GM23338 (cell line): ENCODE results near the gene POU3F2. TPM values are rescaled to one million over a fixed set of nuclear protein-coding genes. Genes with fewer than 3 reads are reported as not detected.

Experiments used
- ATAC-seq: fragments of 200-7000 bp; cut with Tn5 transposase; 3 replicates; pipeline ENCODE4 v1.9.1; 2020
- DNase-seq: peaks from one replicate; pipeline ENCODE4 v3.0.0-alpha.2; 2015; ENCODE audit warnings: low spot score
- H2AFZ ChIP-seq: fragments of 200-600 bp; sonication (generic); 2 replicates; pipeline ENCODE4 v1.8.0; 2016; ENCODE audit warnings: antibody characterized with exemption, mild to moderate bottlenecking, moderate library complexity
- H3F3A ChIP-seq: fragments of 200-600 bp; sonication (generic); replicated peaks from 2 replicates; pipeline ENCODE4 v1.8.0; 2017; ENCODE audit warnings: antibody characterized with exemption, mixed run types, low read depth
- H3K27ac ChIP-seq: fragments of 200-600 bp; sonication (generic); 2 replicates; pipeline ENCODE4 v1.6.1; 2016; ENCODE audit warnings: low read depth
- H3K27me3 ChIP-seq: fragments of 200-600 bp; sonication (generic); 2 replicates; pipeline ENCODE4 v1.8.0; 2016; ENCODE audit warnings: mild to moderate bottlenecking, mixed run types, moderate library complexity; ENCODE audit not compliant: insufficient read depth
- H3K36me3 ChIP-seq: fragments of 200-600 bp; sonication (generic); 2 replicates; pipeline ENCODE4 v1.8.0; 2016; ENCODE audit warnings: mild to moderate bottlenecking; ENCODE audit not compliant: insufficient read depth
- H3K4me1 ChIP-seq: fragments of 200-600 bp; sonication (generic); 2 replicates; pipeline ENCODE4 v1.8.0; 2016; ENCODE audit warnings: mild to moderate bottlenecking, moderate library complexity; ENCODE audit not compliant: insufficient read depth
- H3K4me2 ChIP-seq: fragments of 200-600 bp; sonication (generic); 2 replicates; pipeline ENCODE4 v1.7.1; 2017; ENCODE audit warnings: mixed run types
- H3K4me3 ChIP-seq: fragments of 200-600 bp; sonication (generic); 2 replicates; pipeline ENCODE4 v1.6.1; 2016; ENCODE audit warnings: mixed run types
- H3K79me2 ChIP-seq: fragments of 200-600 bp; sonication (generic); replicated peaks from 2 replicates; pipeline ENCODE4 v1.8.0; 2017; ENCODE audit warnings: mild to moderate bottlenecking; ENCODE audit not compliant: insufficient read depth
- H3K9me2 ChIP-seq: fragments of 200-600 bp; sonication (generic); 2 replicates; pipeline ENCODE4 v1.8.0; 2017; ENCODE audit not compliant: insufficient read depth
- H4K20me1 ChIP-seq: fragments of 200-600 bp; sonication (generic); replicated peaks from 2 replicates; pipeline ENCODE4 v1.8.0; 2017; ENCODE audit warnings: mild to moderate bottlenecking; ENCODE audit not compliant: insufficient read depth
- H3K27ac Mint-ChIP-seq: 2 replicates; pipeline ENCODE4 v1.8.0; 2020; ENCODE audit warnings: inconsistent platforms, mild to moderate bottlenecking, moderate library complexity, mixed read lengths
- H3K27me3 Mint-ChIP-seq: 3 replicates; pipeline ENCODE4 v1.8.0; 2022; ENCODE audit warnings: low read depth, mild to moderate bottlenecking, moderate library complexity, mixed read lengths, inconsistent platforms; ENCODE audit not compliant: insufficient read depth, poor library complexity
- H3K36me3 Mint-ChIP-seq: 3 replicates; pipeline ENCODE4 v1.8.0; 2021; ENCODE audit warnings: low read depth, mild to moderate bottlenecking, inconsistent platforms, moderate library complexity, mixed read lengths
- H3K4me1 Mint-ChIP-seq: 3 replicates; pipeline ENCODE4 v1.8.0; 2020; ENCODE audit warnings: mild to moderate bottlenecking, inconsistent platforms, mixed read lengths
- H3K4me3 Mint-ChIP-seq: 3 replicates; pipeline ENCODE4 v1.8.0; 2021; ENCODE audit warnings: moderate library complexity, mild to moderate bottlenecking, inconsistent platforms, mixed read lengths
- H3K9me3 Mint-ChIP-seq: 3 replicates; pipeline ENCODE4 v1.8.0; 2020; ENCODE audit warnings: moderate library complexity, mild to moderate bottlenecking, inconsistent platforms, mixed read lengths
- CTCF ChIP-seq, 2 experiments: fragments of 200-600 bp in 1 of 2; sonication (generic) in 1 of 2; conservative IDR thresholded peaks; 2 replicates each; pipeline versions ENCODE4 v1.5.1 to v1.6.1; 2016 to 2017; ENCODE audit warnings: antibody characterized with exemption in 2 of 2, low read depth in 2 of 2, mild to moderate bottlenecking in 2 of 2, moderate library complexity in 1 of 2
- EZH2 ChIP-seq: fragments of 200-600 bp; sonication (generic); IDR thresholded peaks from one replicate; pipeline ENCODE4 v1.8.0; 2017; ENCODE audit warnings: antibody characterized with exemption, mild to moderate bottlenecking, low read depth; ENCODE audit not compliant: unreplicated experiment
- EZH2phosphoT487 ChIP-seq: fragments of 200-600 bp; sonication (generic); IDR thresholded peaks from one replicate; pipeline ENCODE4 v1.8.1; 2018; ENCODE audit warnings: antibody characterized with exemption; ENCODE audit not compliant: unreplicated experiment
- POLR2AphosphoS5 ChIP-seq: IDR thresholded peaks from 2 replicates; pipeline ENCODE4 v1.6.1; 2016; ENCODE audit warnings: antibody characterized with exemption, low read depth
- STAT1 ChIP-seq: IDR thresholded peaks from one replicate; pipeline ENCODE4 v1.6.1; 2016; ENCODE audit warnings: antibody characterized with exemption; ENCODE audit not compliant: unreplicated experiment
- ZNF331 ChIP-seq: fragments of 250-450 bp; sonication (Bioruptor Pico); IDR thresholded peaks from 2 replicates; pipeline ENCODE4 v1.5.0; 2020; ENCODE audit warnings: low read depth, mild to moderate bottlenecking, moderate library complexity
- polyA plus RNA-seq: library from polyadenylated mRNA; unstranded; fragments of >200 nt; fragmentation: Nextera tagmentation; extraction: Ambion mirVana; gene quantifications from 2 replicates; pipeline ENCODE4 v1.2.1, GENCODE V29; 2016
- total RNA-seq: library from RNA; depleted of rRNA; stranded (reverse); fragments of >200 nt; shearing (Covaris generic); gene quantifications from 2 replicates; pipeline ENCODE4 v1.2.3, GENCODE V29; 2014

Gene POU3F2
- total and polyA plus RNA-seq, 2 experiments from 2014 or later: 0.26 to 0.76 TPM

GRCh38 chr6:98840385-98840784, 6.0 kb downstream of the POU3F2 start:
- H3K36me3 Mint-ChIP-seq: no peaks in the 10 kb centered on the region
- no peak overlapping the region for H3K27ac Mint-ChIP-seq
- Histone ChIP-seq H3K4me3 (no peak overlapping the region), H3F3A (peaks cover 13% of the 10 kb centered on the region; the same call in 1 of the 2 replicates), H3K27me3 (peaks cover 100% of the 10 kb centered on the region), H3K27ac (no peak overlapping the region), H3K36me3 (no peaks in the 10 kb centered on the region), H2AFZ (no peak overlapping the region), H3K79me2 (no peaks in the 10 kb centered on the region), H3K4me1 (peaks cover 77% of the 10 kb centered on the region), H3K4me2 (peak overlapping the region; percentile 17; the same call in 1 of the 2 replicates), H3K9me2 (no peaks in the 10 kb centered on the region), H4K20me1 (no peaks in the 10 kb centered on the region)
- peaks cover 94% of the 10 kb centered on the region for H3K27me3 Mint-ChIP-seq
- TF ChIP-seq ZNF331 (CRISPR knock-in tag): no peak
- TF ChIP-seq EZH2: peak; percentile 51
- H3K4me3 Mint-ChIP-seq: no peak overlapping the region
- no peak for ATAC-seq
- H3K9me3 Mint-ChIP-seq: no peaks in the 10 kb centered on the region; the same call in 1 of the 3 replicates
- no peak for DNase-seq
- peaks cover 54% of the 10 kb centered on the region for H3K4me1 Mint-ChIP-seq

GRCh38 chr6:98840996-98841513, 6.7 kb downstream of the POU3F2 start:
- Mint-ChIP-seq H3K27ac (no peak overlapping the region), H3K9me3 (no peaks in the 10 kb centered on the region; the same call in 2 of the 3 replicates), H3K4me3 (no peak overlapping the region), H3K36me3 (no peaks in the 10 kb centered on the region), H3K4me1 (peaks cover 51% of the 10 kb centered on the region), H3K27me3 (peaks cover 95% of the 10 kb centered on the region)
- no peak for ATAC-seq
- Histone ChIP-seq H2AFZ (no peak overlapping the region), H3K4me1 (peaks cover 77% of the 10 kb centered on the region), H3K9me2 (no peaks in the 10 kb centered on the region), H3K79me2 (no peaks in the 10 kb centered on the region), H3K4me2 (peak overlapping the region; percentile 17; the same call in 1 of the 2 replicates), H3F3A (peaks cover 13% of the 10 kb centered on the region; the same call in 1 of the 2 replicates), H3K4me3 (no peak overlapping the region), H3K36me3 (no peaks in the 10 kb centered on the region), H3K27ac (no peak overlapping the region), H3K27me3 (peaks cover 98% of the 10 kb centered on the region), H4K20me1 (no peaks in the 10 kb centered on the region)
- no peak for DNase-seq
- TF ChIP-seq EZH2phosphoT487: no peak
- TF ChIP-seq CTCF (conservative IDR thresholded peaks at IDR 0.05; ENCODE audit: low read depth in 2 of 2): peak in 1 of 2 experiments; percentile 5; a peak in 1 of 4 replicates

- H3K4me1 Mint-ChIP-seq: peaks cover 45% of the 10 kb centered on the region
- no peaks in the 10 kb centered on the region for H3K36me3 Mint-ChIP-seq
- no peaks in the 10 kb centered on the region; the same call in 2 of the 3 replicates for H3K9me3 Mint-ChIP-seq
- no peak overlapping the region for H3K27ac Mint-ChIP-seq
- TF ChIP-seq STAT1: no peak
- peak; percentile 90 for TF ChIP-seq EZH2
- no peak for TF ChIP-seq POLR2AphosphoS5
- no peaks in the 10 kb centered on the region for H3K36me3 ChIP-seq
- H3K4me3 ChIP-seq: peak overlapping the region; percentile 60
- no peaks in the 10 kb centered on the region for H3K9me2 ChIP-seq
- DNase-seq (no peak), ATAC-seq (no peak)
- H3K4me3 Mint-ChIP-seq: peak overlapping the region; percentile 57
- peaks cover 9% of the 10 kb centered on the region; the same call in 1 of the 2 replicates for H3F3A ChIP-seq
- peaks cover 70% of the 10 kb centered on the region for H3K4me1 ChIP-seq
- peaks cover 95% of the 10 kb centered on the region for H3K27me3 Mint-ChIP-seq
- peaks cover 98% of the 10 kb centered on the region for H3K27me3 ChIP-seq
- no peak overlapping the region for H2AFZ ChIP-seq
- H4K20me1 ChIP-seq: no peaks in the 10 kb centered on the region
- H3K27ac ChIP-seq: no peak overlapping the region
- peak overlapping the region; percentile 93 for H3K4me2 ChIP-seq
- H3K79me2 ChIP-seq: no peaks in the 10 kb centered on the region
Measured at GRCh38 chr6:98841621-98842341, 7.4 kb downstream of the POU3F2 start.
